CD4-positive, alpha-beta T cell (primary cell): ENCODE measurements around the gene TFRC. TPM values are rescaled to one million over a fixed set of nuclear protein-coding genes. Genes with fewer than 3 reads are reported as not detected.

ENCODE experiments used
- ATAC-seq: fragments of 200-7000 bp; cut with Tn5 transposase; one replicate; pipeline ENCODE4 v1.10.0; 2022; ENCODE audit warnings: mild to moderate bottlenecking; ENCODE audit not compliant: poor library complexity
- CTCF ChIA-PET: fragments of 350-600 bp; sonication (Branson Sonifier 250); formaldehyde crosslinking; loops from one replicate; lab custom pipeline; 2021; ENCODE audit warnings: antibody characterized with exemption, inconsistent platforms; lab: Charles Lee
- POLR2A ChIA-PET: fragments of 350-600 bp; sonication (Branson Sonifier 250); formaldehyde crosslinking; loops from one replicate; lab custom pipeline; 2021; ENCODE audit warnings: antibody characterized with exemption, inconsistent platforms; lab: Charles Lee
- DNase-seq, 14 experiments: peaks; one replicate each; pipeline ENCODE4 v3.0.0-alpha.2; 2013 to 2020; ENCODE audit warnings: mixed read lengths in 2 of 14
- H3K27ac ChIP-seq, 2 donors: one replicate each; pipeline versions ENCODE4 v1.5.1 to v1.7.0; 2013; ENCODE audit warnings: low read length in 2 of 2, low read depth in 1 of 2, mild to moderate bottlenecking in 1 of 2
- H3K27me3 ChIP-seq, 2 experiments: 1 replicate in 1 of 2; 2 replicates in 1 of 2; pipeline versions ENCODE4 v1.6.1 to v1.7.0; 2013; ENCODE audit warnings: low read length in 2 of 2, control low read depth in 1 of 2, mild to moderate bottlenecking in 1 of 2, moderate library complexity in 1 of 2; ENCODE audit not compliant: insufficient read depth in 2 of 2, control insufficient read depth in 1 of 2
- H3K36me3 ChIP-seq: one replicate; pipeline ENCODE4 v1.6.1; 2013; ENCODE audit warnings: low read length, control low read depth; ENCODE audit not compliant: insufficient read depth
- H3K4me1 ChIP-seq: one replicate; pipeline ENCODE4 v1.6.1; 2013; ENCODE audit warnings: low read length, control low read depth; ENCODE audit not compliant: insufficient read depth
- H3K4me3 ChIP-seq: one replicate; pipeline ENCODE4 v1.5.1; 2013; ENCODE audit warnings: mild to moderate bottlenecking, low read length, moderate library complexity
- H3K9me3 ChIP-seq, 2 experiments: 1 replicate in 1 of 2; 2 replicates in 1 of 2; pipeline versions ENCODE4 v1.6.1 to v1.7.0; 2013; ENCODE audit warnings: low read length in 2 of 2, mild to moderate bottlenecking in 2 of 2, control low read depth in 1 of 2, moderate library complexity in 1 of 2; ENCODE audit not compliant: control insufficient read depth in 1 of 2, insufficient read depth in 1 of 2
- H3K27ac Mint-ChIP-seq: one replicate; pipeline ENCODE4 v1.8.0; 2020; ENCODE audit warnings: mixed read lengths
- H3K27me3 Mint-ChIP-seq: one replicate; pipeline ENCODE4 v1.8.0; 2021; ENCODE audit warnings: mixed read lengths
- H3K36me3 Mint-ChIP-seq: one replicate; pipeline ENCODE4 v1.8.0; 2021; ENCODE audit warnings: low read depth, mixed read lengths
- H3K4me1 Mint-ChIP-seq: one replicate; pipeline ENCODE4 v1.8.0; 2021; ENCODE audit warnings: low read depth, mixed read lengths
- H3K4me3 Mint-ChIP-seq: one replicate; pipeline ENCODE4 v1.8.0; 2020; ENCODE audit warnings: mild to moderate bottlenecking, mixed read lengths
- H3K9me3 Mint-ChIP-seq: one replicate; pipeline ENCODE4 v1.8.0; 2020; ENCODE audit warnings: mixed read lengths
- intact Hi-C, 2 experiments: fragments of 100-400 bp; cut with DNase I in 1 of 2; cut with micrococcal nuclease in 1 of 2; formaldehyde crosslinking; loops; one replicate each; pipeline versions ENCODE4 v1.15.1 to v1.9.0; 2023 to 2025; cut with DNase I, micrococcal nuclease
- total RNA-seq, 174 experiments: library from RNA in 2 of 174; stranded (reverse) in 2 of 174; gene quantifications; one replicate each; pipeline ENCODE4 v1.2.3 and lab custom pipeline; 2021 to 2026
- TF ChIP-seq, protein P1 (sequence below): fragments of 200-600 bp; IDR thresholded peaks from one replicate; pipeline ENCODE4 v1.8.0; 2022; ENCODE audit warnings: antibody characterized with exemption, mild to moderate bottlenecking

TFRC gene
- total RNA-seq, 2 experiments from 2014 or later: 154 to 159 TPM

DNA sequence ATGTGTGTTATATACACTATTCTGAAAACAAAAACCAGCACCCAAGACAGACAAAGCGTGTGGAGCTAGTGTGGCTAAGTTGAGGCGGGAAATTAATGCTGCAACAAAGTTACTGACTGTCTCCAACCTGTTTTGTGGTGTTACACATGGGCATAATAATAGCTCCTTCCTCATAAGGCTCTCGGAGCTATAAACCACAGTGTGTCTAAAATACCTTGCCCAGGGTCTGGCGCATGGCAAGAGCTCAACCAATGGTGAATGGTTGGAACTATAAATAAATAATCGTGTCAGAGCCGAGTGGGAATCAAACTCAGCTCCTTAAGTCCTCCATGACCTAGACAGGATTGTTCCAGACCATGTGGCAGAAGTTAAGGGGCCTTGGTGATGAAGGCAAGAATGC lies 35.9 kb upstream of the TFRC start:
- POLR2A ChIA-PET: no interaction called here
- H3K4me3 ChIP-seq: no peak overlapping the region

DNA sequence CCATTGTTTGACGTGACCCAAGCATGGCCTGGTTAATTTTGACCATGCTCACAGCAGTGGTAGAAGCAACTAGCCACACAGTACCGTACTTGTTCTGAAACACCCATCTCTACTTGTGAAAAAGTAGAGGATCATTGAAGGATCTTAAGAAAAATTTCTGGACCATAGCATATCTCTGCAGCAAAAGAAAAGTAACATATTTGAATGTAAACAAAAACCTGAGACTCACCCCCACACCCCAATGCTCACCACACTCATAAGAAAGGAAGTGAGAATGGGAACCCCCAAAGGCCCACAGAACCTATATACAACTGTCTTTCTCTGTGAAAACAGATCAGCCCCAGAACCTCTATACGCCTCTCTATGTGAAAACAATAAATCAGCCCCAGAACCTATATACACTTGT lies 33.8 kb upstream of the TFRC start:
- no peak overlapping the region for H3K4me3 ChIP-seq
- no peaks in the 10 kb centered on the region for H3K27me3 ChIP-seq
- ATAC-seq: no peak
- Mint-ChIP-seq H3K27me3 (no peaks in the 10 kb centered on the region), H3K36me3 (no peaks in the 10 kb centered on the region), H3K4me1 (peaks cover 19% of the 10 kb centered on the region), H3K27ac (no peak overlapping the region), H3K9me3 (no peaks in the 10 kb centered on the region), H3K4me3 (no peak overlapping the region)
- TF ChIP-seq, protein P1, sequence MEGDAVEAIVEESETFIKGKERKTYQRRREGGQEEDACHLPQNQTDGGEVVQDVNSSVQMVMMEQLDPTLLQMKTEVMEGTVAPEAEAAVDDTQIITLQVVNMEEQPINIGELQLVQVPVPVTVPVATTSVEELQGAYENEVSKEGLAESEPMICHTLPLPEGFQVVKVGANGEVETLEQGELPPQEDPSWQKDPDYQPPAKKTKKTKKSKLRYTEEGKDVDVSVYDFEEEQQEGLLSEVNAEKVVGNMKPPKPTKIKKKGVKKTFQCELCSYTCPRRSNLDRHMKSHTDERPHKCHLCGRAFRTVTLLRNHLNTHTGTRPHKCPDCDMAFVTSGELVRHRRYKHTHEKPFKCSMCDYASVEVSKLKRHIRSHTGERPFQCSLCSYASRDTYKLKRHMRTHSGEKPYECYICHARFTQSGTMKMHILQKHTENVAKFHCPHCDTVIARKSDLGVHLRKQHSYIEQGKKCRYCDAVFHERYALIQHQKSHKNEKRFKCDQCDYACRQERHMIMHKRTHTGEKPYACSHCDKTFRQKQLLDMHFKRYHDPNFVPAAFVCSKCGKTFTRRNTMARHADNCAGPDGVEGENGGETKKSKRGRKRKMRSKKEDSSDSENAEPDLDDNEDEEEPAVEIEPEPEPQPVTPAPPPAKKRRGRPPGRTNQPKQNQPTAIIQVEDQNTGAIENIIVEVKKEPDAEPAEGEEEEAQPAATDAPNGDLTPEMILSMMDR: no peak
- no peak overlapping the region for H3K27ac ChIP-seq
- intact Hi-C loops: no loop called here
- no peaks in the 10 kb centered on the region for H3K9me3 ChIP-seq
- peaks cover 17% of the 10 kb centered on the region for H3K4me1 ChIP-seq
- ChIA-PET POLR2A (no interaction called here), CTCF (no interaction called here)
- H3K36me3 ChIP-seq: no peaks in the 10 kb centered on the region
- peak in 1 of 14 experiments; percentile 46 for DNase-seq

More for the DNA sequence above, 35.9 kb upstream of the TFRC start:
- H3K27me3 Mint-ChIP-seq: no peaks in the 10 kb centered on the region
- H3K27ac Mint-ChIP-seq: no peak overlapping the region
- DNase-seq (no peak), ATAC-seq (no peak)
- Histone ChIP-seq H3K9me3 (no peaks in the 10 kb centered on the region), H3K36me3 (no peaks in the 10 kb centered on the region), H3K27me3 (no peaks in the 10 kb centered on the region), H3K27ac (no peak overlapping the region), H3K4me1 (peaks cover 20% of the 10 kb centered on the region)
- intact Hi-C loops: no loop called here
- no peaks in the 10 kb centered on the region for H3K36me3 Mint-ChIP-seq
- no peaks in the 10 kb centered on the region for H3K9me3 Mint-ChIP-seq
- peaks cover 27% of the 10 kb centered on the region for H3K4me1 Mint-ChIP-seq
- H3K4me3 Mint-ChIP-seq: no peak overlapping the region
- CTCF ChIA-PET: no interaction called here
- TF ChIP-seq, protein P1: no peak

DNA sequence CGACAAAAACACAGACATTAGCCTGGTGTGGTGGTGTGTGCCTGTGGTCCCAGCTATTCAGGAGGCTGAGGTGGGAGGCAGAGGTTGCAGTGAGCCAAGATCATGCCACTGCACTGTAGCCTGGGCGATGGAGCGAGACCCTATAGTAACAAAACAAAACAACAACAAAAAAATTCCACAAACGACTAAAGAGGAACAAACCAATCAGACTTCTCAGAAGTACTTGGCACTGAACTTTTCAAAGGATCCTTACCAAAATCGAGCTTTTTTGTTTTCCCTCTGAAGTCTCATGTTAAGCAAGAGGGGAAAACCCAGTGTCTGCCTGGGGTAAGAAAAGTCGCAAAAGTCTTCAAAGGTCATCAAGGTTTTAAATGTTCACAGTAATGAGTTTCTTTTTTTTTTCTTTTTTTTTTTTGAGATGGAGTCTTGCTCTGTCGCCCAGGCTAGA lies 30.1 kb upstream of the TFRC start:
- no peaks in the 10 kb centered on the region for H3K36me3 Mint-ChIP-seq
- Histone ChIP-seq H3K4me1 (peaks cover 10% of the 10 kb centered on the region), H3K27me3 (no peaks in the 10 kb centered on the region), H3K36me3 (no peaks in the 10 kb centered on the region), H3K4me3 (no peak overlapping the region), H3K27ac (no peak overlapping the region), H3K9me3 (no peaks in the 10 kb centered on the region)
- H3K27me3 Mint-ChIP-seq: no peaks in the 10 kb centered on the region
- DNase-seq (peak in 6 of 14 experiments; percentile 3 to 85 (median 24)), ATAC-seq (peak; percentile 86)
- peak overlapping the region; percentile 66 for H3K27ac Mint-ChIP-seq
- no peaks in the 10 kb centered on the region for H3K9me3 Mint-ChIP-seq
- POLR2A ChIA-PET: interaction anchor here (0.6 to 1.2 kb wide), 4 partner anchors 32 to 128 kb away, joined by 3 to 5 read pairs (median 3); no protein-coding TSS in a partner anchor
- H3K4me3 Mint-ChIP-seq: no peak overlapping the region
- TF ChIP-seq, protein P1: no peak
- peaks cover 11% of the 10 kb centered on the region for H3K4me1 Mint-ChIP-seq
- CTCF ChIA-PET: interaction anchor here (0.6 to 2.0 kb wide), 4 partner anchors 56 to 259 kb away, joined by 3 to 6 read pairs (median 5); no protein-coding TSS in a partner anchor
- intact Hi-C loops: no loop called here
